ENCODE results near the gene HNF1B.

The HNF1B gene

GRCh38 chr17:37719866-37720265 lies 25.0 kb downstream of the HNF1B start:
- Histone ChIP-seq H4K20me1 (ENCODE audit: insufficient read depth, low read length) (no peaks in the 10 kb centered on the region), H3K27me3 (ENCODE audit: insufficient read depth, low read length) (0 out of 2 replicates have a peak, but pooled peaks cover 5% of the 10 kb centered on the region), H2AFZ (ENCODE audit: low read length) (no peak overlapping the region), H3K4me1 (ENCODE audit: insufficient read depth, low read length, severe bottlenecking) (no peaks in the 10 kb centered on the region), H3K27ac (ENCODE audit: low read depth, low read length, poor library complexity, severe bottlenecking) (no peak overlapping the region), H3K9ac (ENCODE audit: low read length) (no peak overlapping the region), H3K4me3 (ENCODE audit: low read depth, low read length, poor library complexity, severe bottlenecking) (no peak overlapping the region), H3F3A (ENCODE audit: insufficient read depth, low read length) (no peaks in the 10 kb centered on the region), H3K36me3 (ENCODE audit: insufficient read depth, low read length) (no peaks in the 10 kb centered on the region), H3K9me3 (ENCODE audit: low read length) (no peaks in the 10 kb centered on the region), H3K9me2 (ENCODE audit: low read depth, low read length) (no peaks in the 10 kb centered on the region), H3K79me2 (ENCODE audit: insufficient read depth, low read length) (no peaks in the 10 kb centered on the region), H3K4me2 (ENCODE audit: low read length) (no peak overlapping the region)
- TF ChIP-seq EZH2 (IDR thresholded peaks at IDR 0.05; ENCODE audit: borderline replicate concordance, low read length) = no peak
- no peak for TF ChIP-seq CTCF (IDR thresholded peaks at IDR 0.05; ENCODE audit: low read length)

- no peaks in the 10 kb centered on the region for H3K4me1 ChIP-seq (ENCODE audit: insufficient read depth, low read length, severe bottlenecking)
- no peak overlapping the region for H3K9ac ChIP-seq (ENCODE audit: low read length)
- 0 out of 2 replicates have a peak, but pooled peaks cover 5% of the 10 kb centered on the region for H3K27me3 ChIP-seq (ENCODE audit: insufficient read depth, low read length)
- H4K20me1 ChIP-seq (ENCODE audit: insufficient read depth, low read length) = no peaks in the 10 kb centered on the region
- TF ChIP-seq CTCF (IDR thresholded peaks at IDR 0.05; ENCODE audit: low read length) (no peak), EZH2 (IDR thresholded peaks at IDR 0.05; ENCODE audit: borderline replicate concordance, low read length) (no peak)
- H3F3A ChIP-seq (ENCODE audit: insufficient read depth, low read length) = no peaks in the 10 kb centered on the region
- no peaks in the 10 kb centered on the region for H3K9me3 ChIP-seq (ENCODE audit: low read length)
- H3K27ac ChIP-seq (ENCODE audit: low read depth, low read length, poor library complexity, severe bottlenecking) = no peak overlapping the region
- H3K79me2 ChIP-seq (ENCODE audit: insufficient read depth, low read length) = no peaks in the 10 kb centered on the region
- H3K9me2 ChIP-seq (ENCODE audit: low read depth, low read length) = no peaks in the 10 kb centered on the region
- no peak overlapping the region for H3K4me3 ChIP-seq (ENCODE audit: low read depth, low read length, poor library complexity, severe bottlenecking)
- no peak overlapping the region for H3K4me2 ChIP-seq (ENCODE audit: low read length)
- no peak overlapping the region for H2AFZ ChIP-seq (ENCODE audit: low read length)
- H3K36me3 ChIP-seq (ENCODE audit: insufficient read depth, low read length) = no peaks in the 10 kb centered on the region
Measured at GRCh38 chr17:37718324-37719048, 26.4 kb downstream of the HNF1B start.

- no peaks in the 10 kb centered on the region for H3F3A ChIP-seq (ENCODE audit: insufficient read depth, low read length)
- no peaks in the 10 kb centered on the region for H3K36me3 ChIP-seq (ENCODE audit: insufficient read depth, low read length)
- no peak overlapping the region for H3K4me3 ChIP-seq (ENCODE audit: low read depth, low read length, poor library complexity, severe bottlenecking)
- no peaks in the 10 kb centered on the region for H4K20me1 ChIP-seq (ENCODE audit: insufficient read depth, low read length)
- no peaks in the 10 kb centered on the region for H3K79me2 ChIP-seq (ENCODE audit: insufficient read depth, low read length)
- no peak overlapping the region for H2AFZ ChIP-seq (ENCODE audit: low read length)
- H3K4me2 ChIP-seq (ENCODE audit: low read length) = no peak overlapping the region
- no peaks in the 10 kb centered on the region for H3K9me2 ChIP-seq (ENCODE audit: low read depth, low read length)
- H3K9ac ChIP-seq (ENCODE audit: low read length) = no peak overlapping the region
- H3K27ac ChIP-seq (ENCODE audit: low read depth, low read length, poor library complexity, severe bottlenecking) = no peak overlapping the region
- TF ChIP-seq EZH2 (IDR thresholded peaks at IDR 0.05; ENCODE audit: borderline replicate concordance, low read length) (no peak), CTCF (IDR thresholded peaks at IDR 0.05; ENCODE audit: low read length) (no peak)
- H3K27me3 ChIP-seq (ENCODE audit: insufficient read depth, low read length) = 0 out of 2 replicates have a peak, but pooled peaks cover 5% of the 10 kb centered on the region
- no peaks in the 10 kb centered on the region for H3K9me3 ChIP-seq (ENCODE audit: low read length)
- no peaks in the 10 kb centered on the region for H3K4me1 ChIP-seq (ENCODE audit: insufficient read depth, low read length, severe bottlenecking)
Measured at GRCh38 chr17:37717627-37718323, 27.1 kb downstream of the HNF1B start.
